Measurements from ENCODE around the gene EVA1A.

Gene EVA1A

DNA sequence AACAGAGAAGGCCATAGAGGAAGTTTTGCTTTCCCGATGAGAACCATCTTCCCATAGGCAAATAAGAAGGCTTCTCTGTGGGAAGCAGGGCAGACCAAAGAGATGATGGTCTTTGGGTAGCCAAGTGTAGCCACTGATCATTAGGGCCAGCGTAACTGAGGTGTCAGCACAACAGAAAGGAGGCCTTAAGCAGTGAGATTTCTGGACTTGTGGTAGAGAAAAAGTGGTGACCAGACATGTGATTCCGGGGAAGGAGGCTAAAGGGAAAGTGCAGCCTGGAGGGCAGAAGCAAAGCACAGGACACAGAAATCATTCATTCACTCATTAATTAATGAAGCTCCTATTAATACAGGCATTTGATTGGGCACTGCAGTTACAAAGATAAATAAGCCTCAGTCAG, 15.4 kb downstream of the EVA1A start:
- DNase-seq (ENCODE audit: extremely low read depth, low read depth), result no peak
- H3K4me3 ChIP-seq (replicated peaks; ENCODE audit: low read depth, low read length), result no peak overlapping the region
- TF ChIP-seq, protein P1, sequence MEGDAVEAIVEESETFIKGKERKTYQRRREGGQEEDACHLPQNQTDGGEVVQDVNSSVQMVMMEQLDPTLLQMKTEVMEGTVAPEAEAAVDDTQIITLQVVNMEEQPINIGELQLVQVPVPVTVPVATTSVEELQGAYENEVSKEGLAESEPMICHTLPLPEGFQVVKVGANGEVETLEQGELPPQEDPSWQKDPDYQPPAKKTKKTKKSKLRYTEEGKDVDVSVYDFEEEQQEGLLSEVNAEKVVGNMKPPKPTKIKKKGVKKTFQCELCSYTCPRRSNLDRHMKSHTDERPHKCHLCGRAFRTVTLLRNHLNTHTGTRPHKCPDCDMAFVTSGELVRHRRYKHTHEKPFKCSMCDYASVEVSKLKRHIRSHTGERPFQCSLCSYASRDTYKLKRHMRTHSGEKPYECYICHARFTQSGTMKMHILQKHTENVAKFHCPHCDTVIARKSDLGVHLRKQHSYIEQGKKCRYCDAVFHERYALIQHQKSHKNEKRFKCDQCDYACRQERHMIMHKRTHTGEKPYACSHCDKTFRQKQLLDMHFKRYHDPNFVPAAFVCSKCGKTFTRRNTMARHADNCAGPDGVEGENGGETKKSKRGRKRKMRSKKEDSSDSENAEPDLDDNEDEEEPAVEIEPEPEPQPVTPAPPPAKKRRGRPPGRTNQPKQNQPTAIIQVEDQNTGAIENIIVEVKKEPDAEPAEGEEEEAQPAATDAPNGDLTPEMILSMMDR (IDR thresholded peaks at IDR 0.05; ENCODE audit: low read depth, low read length, missing control alignments), result no peak

DNA sequence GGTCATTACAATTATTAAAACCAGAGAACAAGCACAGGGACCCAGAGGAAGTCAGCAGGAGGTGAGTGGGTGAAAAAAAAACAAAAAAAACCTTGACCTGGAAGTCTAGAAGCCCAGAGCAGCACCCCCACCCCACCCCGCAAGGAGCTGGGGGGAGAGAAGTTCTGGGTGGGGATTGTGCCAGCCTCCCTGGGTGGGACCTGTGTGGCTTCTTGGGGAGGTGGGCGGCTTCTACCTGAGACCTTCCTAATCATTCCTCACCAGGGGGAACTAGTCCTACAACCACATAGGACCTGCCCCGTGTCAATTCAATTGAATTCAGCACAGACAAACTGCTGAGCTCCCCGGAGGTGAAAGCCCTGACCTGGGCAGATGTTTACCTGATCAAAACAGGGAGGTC, 17.3 kb downstream of the EVA1A start:
- TF ChIP-seq, protein P1 (IDR thresholded peaks at IDR 0.05; ENCODE audit: low read depth, low read length, missing control alignments), result no peak
- no peak overlapping the region for H3K4me3 ChIP-seq (replicated peaks; ENCODE audit: low read depth, low read length)
- DNase-seq (ENCODE audit: extremely low read depth, low read depth), result no peak

DNA sequence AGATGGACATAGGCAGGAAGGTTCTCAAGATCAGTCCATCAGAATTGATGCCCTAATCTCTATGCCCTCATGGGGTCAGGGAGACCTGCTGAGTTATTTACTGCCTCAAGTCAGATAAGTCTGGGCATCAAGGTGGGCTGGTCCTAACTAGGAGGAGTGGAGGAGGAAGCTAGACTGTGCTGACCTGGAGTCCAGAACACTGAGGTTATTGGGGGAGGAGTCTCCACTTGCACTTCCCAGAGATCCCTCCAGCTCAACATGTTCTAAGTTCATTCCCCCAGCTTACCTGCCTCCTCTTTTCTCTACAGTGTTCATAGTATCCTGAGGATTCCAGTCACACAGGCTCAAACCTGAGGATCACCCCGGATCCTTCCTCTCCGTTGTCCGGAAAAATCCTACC, 19.3 kb downstream of the EVA1A start:
- TF ChIP-seq, protein P1 (IDR thresholded peaks at IDR 0.05; ENCODE audit: low read depth, low read length, missing control alignments), result no peak

GRCh38 chr2:75540994-75541393, 19.7 kb downstream of the EVA1A start:
- no peak overlapping the region for H3K4me3 ChIP-seq (replicated peaks; ENCODE audit: low read depth, low read length)
- TF ChIP-seq, protein P1 (IDR thresholded peaks at IDR 0.05; ENCODE audit: low read depth, low read length, missing control alignments), result no peak
- no peak for DNase-seq (ENCODE audit: extremely low read depth, low read depth)

More for the DNA sequence above, 19.3 kb downstream of the EVA1A start:
- no peak overlapping the region for H3K4me3 ChIP-seq (replicated peaks; ENCODE audit: low read depth, low read length)
- no peak for DNase-seq (ENCODE audit: extremely low read depth, low read depth)

- no peak overlapping the region for H3K4me3 ChIP-seq (replicated peaks; ENCODE audit: low read depth, low read length)
- DNase-seq (ENCODE audit: extremely low read depth, low read depth), result no peak
- TF ChIP-seq, protein P1 (IDR thresholded peaks at IDR 0.05; ENCODE audit: low read depth, low read length, missing control alignments), result no peak
Observed at GRCh38 chr2:75539955-75540716, 20.6 kb downstream of the EVA1A start.

- no peak for DNase-seq (ENCODE audit: extremely low read depth, low read depth)
- H3K4me3 ChIP-seq (replicated peaks; ENCODE audit: low read depth, low read length), result no peak overlapping the region
- TF ChIP-seq, protein P1 (IDR thresholded peaks at IDR 0.05; ENCODE audit: low read depth, low read length, missing control alignments), result no peak
Observed at GRCh38 chr2:75538521-75539490, 21.9 kb downstream of the EVA1A start.
